SKM-1 treated with dmso at 0.1 percent for 144 hours (cell line): ENCODE measurements around the gene LGR6.
"Not testable (repeated sequence)": the region's sequence is repeated elsewhere in the genome, so short reads cannot be mapped to it uniquely, and the experiment has no call there.

Experiments
- DNase-seq: peaks from one replicate; lab custom pipeline; 2025; ENCODE audit not compliant: unreplicated experiment; lab: John Stamatoyannopoulos, UW

The LGR6 gene, protein sequence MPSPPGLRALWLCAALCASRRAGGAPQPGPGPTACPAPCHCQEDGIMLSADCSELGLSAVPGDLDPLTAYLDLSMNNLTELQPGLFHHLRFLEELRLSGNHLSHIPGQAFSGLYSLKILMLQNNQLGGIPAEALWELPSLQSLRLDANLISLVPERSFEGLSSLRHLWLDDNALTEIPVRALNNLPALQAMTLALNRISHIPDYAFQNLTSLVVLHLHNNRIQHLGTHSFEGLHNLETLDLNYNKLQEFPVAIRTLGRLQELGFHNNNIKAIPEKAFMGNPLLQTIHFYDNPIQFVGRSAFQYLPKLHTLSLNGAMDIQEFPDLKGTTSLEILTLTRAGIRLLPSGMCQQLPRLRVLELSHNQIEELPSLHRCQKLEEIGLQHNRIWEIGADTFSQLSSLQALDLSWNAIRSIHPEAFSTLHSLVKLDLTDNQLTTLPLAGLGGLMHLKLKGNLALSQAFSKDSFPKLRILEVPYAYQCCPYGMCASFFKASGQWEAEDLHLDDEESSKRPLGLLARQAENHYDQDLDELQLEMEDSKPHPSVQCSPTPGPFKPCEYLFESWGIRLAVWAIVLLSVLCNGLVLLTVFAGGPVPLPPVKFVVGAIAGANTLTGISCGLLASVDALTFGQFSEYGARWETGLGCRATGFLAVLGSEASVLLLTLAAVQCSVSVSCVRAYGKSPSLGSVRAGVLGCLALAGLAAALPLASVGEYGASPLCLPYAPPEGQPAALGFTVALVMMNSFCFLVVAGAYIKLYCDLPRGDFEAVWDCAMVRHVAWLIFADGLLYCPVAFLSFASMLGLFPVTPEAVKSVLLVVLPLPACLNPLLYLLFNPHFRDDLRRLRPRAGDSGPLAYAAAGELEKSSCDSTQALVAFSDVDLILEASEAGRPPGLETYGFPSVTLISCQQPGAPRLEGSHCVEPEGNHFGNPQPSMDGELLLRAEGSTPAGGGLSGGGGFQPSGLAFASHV

DNA sequence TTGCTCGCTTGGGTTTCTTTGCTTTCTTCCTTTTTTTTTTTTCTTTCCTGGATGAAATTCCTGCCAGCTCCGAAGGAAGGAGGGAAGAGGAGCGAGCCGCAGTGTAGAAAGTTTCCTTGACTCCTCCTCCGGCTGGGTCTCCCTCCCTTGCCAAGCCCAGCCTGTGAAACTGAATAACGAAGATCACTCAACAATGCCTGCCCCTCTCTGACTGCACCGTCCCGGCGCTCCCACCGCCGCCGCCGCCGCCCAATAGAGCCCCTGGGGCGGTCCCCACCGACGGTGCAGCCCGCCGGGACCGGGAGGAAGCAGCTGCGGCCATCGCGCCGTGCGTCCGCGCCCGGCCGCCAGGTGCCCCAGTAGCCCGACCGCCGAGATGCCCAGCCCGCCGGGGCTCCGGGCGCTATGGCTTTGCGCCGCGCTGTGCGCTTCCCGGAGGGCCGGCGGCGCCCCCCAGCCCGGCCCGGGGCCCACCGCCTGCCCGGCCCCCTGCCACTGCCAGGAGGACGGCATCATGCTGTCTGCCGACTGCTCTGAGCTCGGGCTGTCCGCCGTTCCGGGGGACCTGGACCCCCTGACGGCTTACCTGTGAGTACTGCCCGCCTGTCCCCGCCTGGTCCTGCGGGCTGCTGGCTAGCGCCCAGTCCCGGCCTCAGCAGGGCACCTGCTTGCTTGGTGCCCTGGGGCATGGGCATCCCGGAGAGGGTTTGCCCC is at the start of gene LGR6:
Gene LGR6 (plus strand): TSS at position 186 of the 714 bp plus-strand sequence. CDS start 191 bp downstream, at position 377.
- DNase-seq = no peak

DNA sequence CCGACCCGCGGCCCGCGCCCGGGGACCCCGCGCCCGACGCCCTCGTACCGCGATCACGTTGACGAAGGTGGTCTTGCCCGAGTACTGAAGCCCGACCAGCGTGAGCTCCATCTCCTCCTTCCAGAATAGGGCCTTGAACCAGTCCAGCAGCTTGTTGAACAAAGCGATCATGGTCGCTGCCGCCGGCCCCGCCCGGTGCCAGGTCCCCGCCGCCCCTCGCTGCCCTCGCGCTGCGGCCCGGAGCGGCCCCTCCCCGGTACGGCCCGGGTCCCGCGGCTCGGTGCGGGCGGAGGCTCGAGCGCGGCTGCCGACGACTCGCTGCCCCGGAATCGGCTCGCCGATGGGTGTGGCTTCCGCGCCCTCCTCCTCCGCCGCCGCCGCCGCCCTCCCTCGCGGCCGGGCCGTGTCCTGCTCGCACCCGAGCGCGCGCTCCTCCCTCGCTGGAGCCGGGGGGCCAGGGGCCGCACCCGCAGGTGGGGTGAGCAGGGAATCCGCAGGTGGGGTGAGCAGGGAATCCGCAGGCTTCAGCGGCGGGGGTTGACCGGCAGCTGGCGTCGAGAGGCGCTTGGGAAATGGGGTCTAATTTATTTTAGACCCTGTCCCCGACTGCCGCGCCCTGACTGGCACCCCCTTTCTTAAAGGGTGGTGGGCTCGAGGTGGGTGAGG is 49.1 kb upstream of the LGR6 start, which contains the start of gene ARL8A:
Gene ARL8A (minus strand): TSS at position 336 of the 666 bp plus-strand sequence. CDS start 165 bp downstream, at position 171.
- DNase-seq = peak; percentile 28

DNA sequence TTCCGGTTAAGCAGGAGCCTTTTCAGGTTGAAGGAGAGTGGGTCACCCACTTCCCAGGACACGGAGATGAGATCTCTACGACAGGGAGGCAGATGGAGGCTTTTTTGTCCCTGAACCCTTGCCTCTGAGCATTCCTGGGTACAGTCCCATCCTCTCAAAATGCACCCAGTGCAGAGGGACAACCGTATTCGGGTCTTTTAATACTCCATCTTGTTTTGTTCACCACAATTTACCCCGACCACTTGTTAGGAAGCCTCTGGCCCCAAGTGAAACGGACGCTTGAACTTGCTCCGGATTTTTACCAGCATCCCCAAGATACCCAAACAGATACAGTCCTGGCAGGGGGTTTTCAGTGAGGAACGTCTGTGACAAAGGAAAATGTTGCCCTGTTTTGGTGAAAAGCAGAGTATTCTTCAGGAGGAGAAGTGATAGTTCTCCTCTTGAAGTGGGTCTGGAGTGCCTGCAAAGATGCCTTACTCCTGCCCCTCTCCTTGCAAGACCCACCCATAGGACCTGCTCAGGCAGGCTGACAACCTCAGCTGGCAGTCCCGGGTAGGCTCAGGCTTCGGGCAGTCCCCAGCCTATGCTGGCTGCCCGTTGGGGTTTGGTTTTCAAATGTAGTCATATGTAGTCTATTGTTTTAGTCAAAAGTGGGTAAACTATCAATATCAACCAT is 48.4 kb upstream of the LGR6 start:
- peak; percentile 18 for DNase-seq

DNA sequence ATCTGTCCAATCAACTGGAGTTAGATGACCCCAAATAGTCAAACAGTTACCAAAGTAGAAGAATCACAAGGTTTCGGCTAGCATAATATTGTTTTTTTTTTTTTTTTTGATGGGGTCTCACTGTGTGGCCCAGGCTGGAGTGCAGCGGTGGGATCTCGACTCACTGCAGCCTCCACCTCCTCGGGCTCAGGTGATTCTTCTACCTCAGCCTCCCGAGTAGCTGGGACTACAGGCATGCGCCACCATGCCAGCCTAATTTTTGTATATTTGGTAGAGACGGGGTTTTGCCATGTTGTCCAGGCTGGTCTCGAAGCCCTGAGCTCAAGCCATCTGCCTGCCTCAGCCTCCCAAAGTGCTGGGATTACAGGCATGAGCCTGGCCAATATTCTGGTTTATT is 47.9 kb upstream of the LGR6 start:
- DNase-seq = not testable (repeated sequence)

DNA sequence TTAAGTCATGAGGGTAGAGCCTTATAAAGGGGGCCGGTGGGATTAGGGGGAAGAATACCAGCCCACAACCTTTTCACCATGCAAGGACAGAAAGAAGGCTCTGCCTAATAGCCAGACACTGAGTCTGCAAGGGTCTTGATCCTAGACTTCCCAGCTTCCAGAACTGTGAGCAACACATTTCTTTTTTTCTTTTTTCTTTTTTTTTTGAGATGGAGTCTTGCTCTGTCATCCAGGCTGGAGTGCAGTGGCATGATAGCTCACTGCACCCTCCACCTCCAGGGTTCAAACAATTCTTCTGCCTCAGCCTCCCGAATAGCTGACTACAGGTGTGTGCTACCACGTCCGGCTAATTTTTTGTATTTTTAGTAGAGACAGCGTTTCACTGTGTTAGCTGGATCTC is 47.3 kb upstream of the LGR6 start:
- DNase-seq = no peak

DNA sequence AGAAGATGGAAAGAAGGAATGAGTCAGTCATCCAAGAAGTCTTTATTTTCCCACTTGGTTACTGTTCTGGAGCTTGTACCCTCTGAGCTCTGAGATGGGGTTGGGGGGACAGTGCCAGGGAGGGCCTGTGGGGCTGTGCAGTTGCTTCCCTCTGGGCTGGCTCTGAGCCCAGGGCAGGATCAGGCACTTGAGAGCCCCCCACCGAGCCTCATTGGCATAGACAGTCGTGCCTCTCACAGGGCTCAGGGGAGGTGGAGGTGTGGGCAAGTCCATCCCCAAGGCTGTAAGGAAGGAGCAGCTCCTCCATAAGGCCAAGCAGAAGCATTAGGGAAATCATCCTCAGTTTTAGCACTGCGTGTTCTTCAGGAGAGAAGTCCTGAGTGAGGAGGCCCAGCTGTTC is 46.6 kb upstream of the LGR6 start:
- DNase-seq = no peak

DNA sequence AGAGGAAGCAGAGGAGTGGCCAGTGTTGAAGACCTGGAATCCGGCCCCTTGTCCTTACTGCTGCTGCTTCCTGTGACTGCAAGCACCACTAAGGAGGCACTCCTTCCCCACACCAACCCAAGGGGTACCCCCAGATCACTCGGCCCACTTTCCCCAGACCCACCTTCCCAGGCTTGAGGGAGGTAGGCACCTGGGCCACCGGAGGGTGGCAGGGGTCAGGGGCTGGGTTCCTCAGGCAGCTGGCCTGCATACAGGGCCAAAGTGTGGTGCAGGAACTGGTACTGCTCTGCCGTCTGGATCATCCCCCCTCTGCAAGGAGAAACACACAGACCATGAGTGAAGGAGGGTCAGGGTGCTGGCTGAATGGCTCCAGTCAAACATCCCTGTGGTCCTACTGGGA is 45.2 kb upstream of the LGR6 start:
- no peak for DNase-seq

DNA sequence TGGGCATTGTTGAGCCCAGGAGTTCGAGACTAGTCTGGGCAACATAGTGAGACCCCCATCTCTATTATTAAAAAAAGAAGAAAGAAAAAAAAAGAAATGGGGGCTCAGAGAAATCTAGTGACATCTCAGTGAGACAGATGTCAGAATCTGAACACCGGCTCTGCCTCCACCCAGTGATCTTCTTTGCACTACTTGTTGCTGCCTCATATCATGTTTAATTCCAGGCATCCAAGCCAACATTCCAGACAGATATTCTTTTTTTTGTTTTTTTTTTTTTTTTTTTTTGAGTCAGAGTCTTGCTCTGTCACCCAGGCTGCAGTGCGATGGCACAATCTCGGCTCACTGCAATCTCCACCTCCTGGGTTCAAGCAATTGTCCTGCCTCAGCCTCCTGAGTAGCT is 44.0 kb upstream of the LGR6 start:
- no peak for DNase-seq

DNA sequence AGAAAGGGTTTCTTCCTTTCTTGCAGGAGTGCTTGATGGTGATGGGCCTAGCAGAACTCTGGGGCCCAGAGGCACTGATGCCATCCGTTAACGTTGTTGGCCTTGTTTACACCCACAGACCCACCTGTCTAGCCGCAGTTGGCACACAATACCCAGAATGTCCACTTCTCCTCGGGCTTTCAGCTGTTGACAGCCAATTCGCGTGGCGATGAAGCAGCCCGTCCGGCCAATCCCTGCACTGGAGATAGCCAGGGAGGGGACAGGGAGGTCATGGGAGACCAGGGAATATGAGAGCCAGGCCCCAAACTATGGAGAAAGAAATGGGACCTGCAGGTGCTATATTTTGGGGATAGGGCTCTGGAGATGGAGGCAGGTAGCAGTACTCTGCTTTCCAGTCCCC is 43.4 kb upstream of the LGR6 start:
- DNase-seq = no peak

DNA sequence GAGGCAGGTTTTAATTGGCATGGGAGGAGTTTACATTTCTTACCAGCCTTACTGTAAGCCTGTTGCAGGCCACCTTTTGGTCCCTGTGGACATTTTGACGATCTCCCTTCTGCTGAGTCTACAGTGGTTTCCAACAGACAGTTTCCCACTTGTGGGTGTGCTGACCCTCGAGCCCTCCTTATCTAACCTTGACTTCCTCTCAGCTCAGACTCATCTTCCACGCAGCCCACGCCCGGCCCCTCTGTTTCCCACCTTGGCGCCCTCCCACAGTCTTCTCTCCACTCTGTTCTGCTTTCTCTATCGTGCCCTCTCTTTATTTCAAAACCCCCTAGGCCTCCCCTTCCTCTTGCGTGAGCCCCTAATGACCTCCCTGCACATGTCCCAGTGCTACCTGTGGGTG is 43.0 kb upstream of the LGR6 start:
- DNase-seq = no peak

DNA sequence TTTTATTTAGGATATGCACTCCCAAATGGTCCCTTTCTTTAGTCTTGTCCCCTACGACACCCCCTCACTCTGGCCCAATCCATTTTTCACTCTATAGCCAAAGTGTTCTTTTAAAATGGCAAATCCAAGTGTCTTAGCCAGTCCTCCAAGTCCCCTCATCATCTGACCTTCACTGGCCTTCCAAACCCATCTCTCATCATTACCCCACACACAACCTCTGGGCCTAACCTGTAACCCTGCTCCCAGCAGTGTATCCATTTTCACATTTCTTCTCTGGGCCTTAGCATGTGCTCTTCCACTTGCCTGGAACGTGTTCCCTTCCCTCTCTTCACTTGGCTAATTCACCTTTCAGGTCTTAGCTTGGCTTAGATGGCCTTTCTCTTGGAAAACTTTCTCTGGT is 42.6 kb upstream of the LGR6 start:
- DNase-seq = no peak

DNA sequence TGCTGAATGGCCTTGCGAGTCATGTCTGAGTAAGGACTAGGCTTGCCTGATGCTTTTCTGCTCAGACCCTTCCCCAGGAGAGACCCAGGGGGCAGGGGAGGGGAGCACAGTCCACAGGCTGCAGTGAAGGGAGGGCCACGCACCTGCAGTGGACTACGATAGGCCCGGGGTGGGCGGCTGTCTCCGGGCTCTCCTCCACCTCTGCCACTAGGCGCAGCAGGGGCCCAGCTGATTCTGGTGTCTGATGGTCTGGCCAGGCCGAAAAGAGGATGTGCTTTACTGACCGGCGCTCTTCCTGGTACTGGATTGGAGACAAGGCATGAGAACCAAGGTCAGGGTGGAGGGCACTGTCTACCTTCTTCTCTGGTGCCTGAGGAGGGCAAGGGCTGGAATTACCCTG is 41.2 kb upstream of the LGR6 start:
- DNase-seq = no peak

DNA sequence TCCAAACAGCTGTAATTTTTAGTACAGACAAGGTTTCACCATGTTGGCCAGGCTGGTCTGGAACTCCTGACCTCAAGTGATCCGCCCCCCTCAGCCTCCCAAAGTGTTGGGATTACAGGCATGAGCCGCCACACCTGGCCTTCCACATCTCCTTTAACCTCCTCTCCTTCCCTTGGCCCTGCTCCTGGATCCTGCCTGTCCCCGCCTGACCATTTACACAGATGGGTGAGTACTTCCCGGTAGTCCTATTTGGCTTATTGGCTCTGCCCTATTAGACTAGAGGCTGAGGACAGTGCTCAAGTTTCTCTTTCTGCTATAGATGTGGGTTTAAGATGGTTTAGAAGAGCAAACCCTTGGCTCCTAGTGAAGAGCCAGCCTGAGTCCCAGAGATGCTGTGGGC is 40.3 kb upstream of the LGR6 start:
- no peak for DNase-seq

DNA sequence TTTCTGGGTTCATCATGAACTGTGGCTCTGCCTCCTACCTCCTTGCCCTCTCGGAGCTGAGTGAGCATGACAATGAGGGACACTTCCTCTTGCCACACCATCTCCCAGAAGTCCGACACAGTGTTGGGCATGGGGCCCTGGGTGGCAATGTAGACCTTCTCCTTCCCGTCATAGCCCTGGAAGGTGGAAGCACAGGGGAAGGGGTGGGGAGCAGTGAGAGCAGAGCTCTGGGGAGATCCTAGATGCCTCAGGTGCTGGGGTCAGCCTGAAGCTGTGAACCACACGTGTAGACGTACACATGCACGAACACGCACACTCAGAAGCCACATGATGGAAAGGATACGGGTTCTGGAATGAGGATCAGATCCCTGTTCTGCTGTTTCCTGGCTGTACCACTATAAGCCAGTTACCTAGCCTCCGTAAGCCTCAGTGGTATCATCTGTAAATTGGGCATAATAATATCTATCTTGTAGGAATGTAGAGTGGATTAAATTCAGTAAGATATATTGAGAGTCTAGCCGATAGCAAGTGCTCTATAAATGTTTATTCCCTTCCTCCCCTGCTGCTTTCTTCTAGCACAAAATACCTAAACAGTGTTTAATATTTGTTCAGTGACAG is 39.3 kb upstream of the LGR6 start:
- DNase-seq = no peak

DNA sequence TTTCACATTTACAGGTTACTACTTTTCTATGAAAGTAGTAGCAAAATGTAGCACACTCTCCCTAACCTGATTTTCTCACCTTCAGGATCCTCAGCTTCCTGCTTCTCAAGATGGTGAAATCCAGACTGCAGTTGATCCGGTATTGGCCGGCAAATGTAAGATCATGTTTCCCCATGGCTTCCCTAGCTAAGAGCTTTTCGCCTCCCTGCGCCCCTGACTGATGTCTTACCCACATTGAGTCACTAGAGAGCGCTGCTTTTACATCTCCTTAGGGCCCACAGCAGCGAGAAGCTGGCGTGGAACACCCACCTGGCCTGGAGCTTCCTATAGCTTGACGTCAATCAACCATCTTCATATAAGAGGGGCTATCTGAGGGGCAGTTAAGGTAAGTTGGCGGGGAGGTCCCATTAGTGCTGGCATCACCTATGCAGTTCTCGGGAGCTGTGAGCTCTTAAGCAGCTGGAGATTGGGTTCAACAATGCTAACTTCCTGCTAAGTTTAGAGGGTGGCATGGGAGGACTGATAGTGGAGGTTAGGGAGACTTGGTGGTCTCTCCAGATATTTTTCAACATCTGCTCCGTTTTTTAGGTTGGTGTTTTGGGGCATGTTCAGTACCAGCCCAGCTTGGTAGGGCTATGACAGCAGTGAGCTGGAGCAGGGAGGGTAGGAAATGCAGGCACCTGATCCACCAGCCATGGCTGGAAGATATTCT is 38.7 kb upstream of the LGR6 start:
- peak; percentile 72 for DNase-seq

DNA sequence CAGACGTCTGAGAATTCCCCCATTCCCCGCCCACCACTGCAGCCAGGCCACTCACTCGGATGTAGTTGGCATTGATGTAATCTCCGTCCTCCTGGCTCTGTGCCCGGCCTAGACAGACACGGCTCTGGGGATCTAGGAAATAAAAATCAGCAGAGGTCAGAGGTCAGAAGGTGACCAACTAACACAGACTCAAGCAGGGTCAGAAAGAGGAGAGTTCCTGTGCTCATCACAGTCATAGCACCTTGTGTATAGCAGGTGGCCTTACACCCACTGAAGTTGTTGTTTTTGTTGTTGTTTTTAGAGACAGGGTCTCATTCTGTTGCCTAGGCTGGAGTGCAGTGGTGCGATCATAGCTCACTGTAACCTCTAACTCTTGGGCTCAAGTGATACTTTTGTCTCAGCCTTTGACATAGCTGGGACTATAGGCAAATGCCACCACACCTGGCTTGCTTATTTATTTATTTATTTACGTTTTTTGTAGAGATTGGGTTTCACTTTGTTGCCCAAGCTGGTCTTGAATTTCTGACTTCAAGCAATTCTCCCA is 38.0 kb upstream of the LGR6 start:
- no peak for DNase-seq

DNA sequence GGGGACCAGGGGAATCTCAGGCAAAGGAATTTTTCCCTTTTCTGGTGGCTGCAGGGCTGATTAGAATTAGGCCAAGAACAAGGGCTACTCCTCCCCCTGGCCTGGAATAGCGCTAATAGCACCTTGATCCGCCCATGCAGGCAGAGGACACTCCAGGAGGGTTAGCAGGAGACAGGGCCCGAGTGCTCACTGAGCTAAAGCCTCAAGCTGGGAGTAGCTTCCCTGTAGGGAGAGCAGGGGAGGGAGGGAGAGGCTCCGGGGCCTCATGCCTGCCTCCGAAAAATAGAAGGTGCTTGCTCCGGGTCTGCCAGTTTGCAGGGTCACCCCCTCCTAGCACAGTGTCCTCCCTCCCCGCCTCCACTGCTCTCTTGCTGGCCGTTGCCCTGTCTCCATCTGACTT is 37.0 kb upstream of the LGR6 start:
- DNase-seq = no peak

DNA sequence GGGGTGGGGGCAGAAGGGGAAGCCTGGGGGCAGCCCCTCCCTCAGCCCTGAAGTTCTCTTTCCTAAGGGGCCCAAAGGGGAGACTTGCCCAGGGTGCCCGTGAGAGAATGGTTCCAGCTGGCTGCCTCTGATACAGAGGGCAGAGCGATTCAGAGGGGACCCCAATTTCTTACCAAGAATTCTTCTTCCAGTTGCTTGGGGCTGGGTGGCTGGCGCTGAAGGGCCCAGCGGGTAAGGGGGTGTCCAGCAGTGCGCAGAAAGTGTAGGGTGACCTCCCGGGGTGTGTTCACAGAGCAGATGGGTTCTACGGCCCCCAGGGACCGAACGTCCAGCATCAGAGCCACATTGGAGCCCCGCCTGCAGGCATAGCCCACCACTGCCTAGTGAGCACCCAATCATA is 35.7 kb upstream of the LGR6 start:
- DNase-seq = no peak
